ENCODE data around the gene CCSER1. TPM values are rescaled to one million over a fixed set of nuclear protein-coding genes. Genes with fewer than 3 reads are reported as not detected.

Gene CCSER1
- total RNA-seq, 1 experiment from 2014 or later = 5.9 TPM

- Histone ChIP-seq H3K36me3 (ENCODE audit: low read depth) (no peaks in the 10 kb centered on the region), H3K9me2 (ENCODE audit: insufficient read depth) (no peaks in the 10 kb centered on the region), H3K79me2 (ENCODE audit: low read depth) (no peaks in the 10 kb centered on the region), H3K4me1 (replicated peaks; ENCODE audit: insufficient read depth) (no peaks in the 10 kb centered on the region), H3K27me3 (ENCODE audit: insufficient read depth, low read depth) (no peaks in the 10 kb centered on the region), H3K4me2 (no peak overlapping the region), H3F3A (ENCODE audit: insufficient read depth, low read depth) (no peaks in the 10 kb centered on the region), H4K20me1 (ENCODE audit: insufficient read depth) (no peaks in the 10 kb centered on the region), H2AFZ (no peak overlapping the region), H3K9me3 (ENCODE audit: insufficient read depth, low read depth) (no peaks in the 10 kb centered on the region), H3K27ac (no peak overlapping the region), H3K4me3 (no peak overlapping the region)
- POLR2A ChIA-PET (ENCODE audit: unreplicated experiment) = no interaction called here
- intact Hi-C loops (cut with micrococcal nuclease; ENCODE audit: unreplicated experiment) = no loop called here
- CTCF ChIA-PET = no interaction called here
- no TSS peak for BruUV-seq (replicated peaks)
- no peak for TF ChIP-seq EZH2 (IDR thresholded peaks at IDR 0.05; ENCODE audit: low read depth)
- TF ChIP-seq CTCF (conservative IDR thresholded peaks at IDR 0.05) = no peak
- DNase-seq = no peak
These were observed 842.8 kb downstream of the CCSER1 start for GRCh38 chr4:90970021-90970420.

- Histone ChIP-seq H3K27ac (no peak overlapping the region), H3K9me3 (ENCODE audit: insufficient read depth, low read depth) (no peaks in the 10 kb centered on the region), H3K27me3 (ENCODE audit: insufficient read depth, low read depth) (no peaks in the 10 kb centered on the region), H4K20me1 (ENCODE audit: insufficient read depth) (no peaks in the 10 kb centered on the region), H3K4me1 (replicated peaks; ENCODE audit: insufficient read depth) (no peaks in the 10 kb centered on the region), H3K79me2 (ENCODE audit: low read depth) (no peaks in the 10 kb centered on the region), H3K4me2 (no peak overlapping the region), H3K4me3 (no peak overlapping the region), H3F3A (ENCODE audit: insufficient read depth, low read depth) (no peaks in the 10 kb centered on the region), H2AFZ (no peak overlapping the region), H3K9me2 (ENCODE audit: insufficient read depth) (no peaks in the 10 kb centered on the region), H3K36me3 (ENCODE audit: low read depth) (no peaks in the 10 kb centered on the region)
- ChIA-PET CTCF (no interaction called here), POLR2A (ENCODE audit: unreplicated experiment) (no interaction called here)
- DNase-seq = no peak
- intact Hi-C loops (cut with micrococcal nuclease; ENCODE audit: unreplicated experiment) = no loop called here
- no TSS peak for BruUV-seq (replicated peaks)
- TF ChIP-seq CTCF (conservative IDR thresholded peaks at IDR 0.05) (no peak), EZH2 (IDR thresholded peaks at IDR 0.05; ENCODE audit: low read depth) (no peak)
These were observed 850.5 kb downstream of the CCSER1 start for GRCh38 chr4:90977726-90978125.

GRCh38 chr4:90979556-90979955 is 852.4 kb downstream of the CCSER1 start:
- H3K9me2 ChIP-seq (ENCODE audit: insufficient read depth) = no peaks in the 10 kb centered on the region
- H3K4me1 ChIP-seq (replicated peaks; ENCODE audit: insufficient read depth) = no peaks in the 10 kb centered on the region
- no peak overlapping the region for H3K4me2 ChIP-seq
- no peaks in the 10 kb centered on the region for H4K20me1 ChIP-seq (ENCODE audit: insufficient read depth)
- intact Hi-C loops (cut with micrococcal nuclease; ENCODE audit: unreplicated experiment) = no loop called here
- H2AFZ ChIP-seq = no peak overlapping the region
- TF ChIP-seq CTCF (conservative IDR thresholded peaks at IDR 0.05) = no peak
- no peak for TF ChIP-seq EZH2 (IDR thresholded peaks at IDR 0.05; ENCODE audit: low read depth)
- no peaks in the 10 kb centered on the region for H3K9me3 ChIP-seq (ENCODE audit: insufficient read depth, low read depth)
- no peaks in the 10 kb centered on the region for H3K27me3 ChIP-seq (ENCODE audit: insufficient read depth, low read depth)
- H3K36me3 ChIP-seq (ENCODE audit: low read depth) = no peaks in the 10 kb centered on the region
- BruUV-seq (replicated peaks) = no TSS peak
- CTCF ChIA-PET = no interaction called here
- no peak for DNase-seq
- H3K27ac ChIP-seq = no peak overlapping the region
- H3F3A ChIP-seq (ENCODE audit: insufficient read depth, low read depth) = no peaks in the 10 kb centered on the region
- no peaks in the 10 kb centered on the region for H3K79me2 ChIP-seq (ENCODE audit: low read depth)
- H3K4me3 ChIP-seq = no peak overlapping the region
- POLR2A ChIA-PET (ENCODE audit: unreplicated experiment) = no interaction called here

Measured in PC-9 (cell line).